CD4-positive, alpha-beta T cell (primary cell): ENCODE results near the gene C19orf67. TPM values are rescaled to one million over a fixed set of nuclear protein-coding genes. Genes with fewer than 3 reads are reported as not detected.

ENCODE experiments used
- ATAC-seq: fragments of 200-7000 bp; cut with Tn5 transposase; one replicate; pipeline ENCODE4 v1.10.0; 2022; ENCODE audit warnings: mild to moderate bottlenecking; ENCODE audit not compliant: poor library complexity
- CTCF ChIA-PET: fragments of 350-600 bp; sonication (Branson Sonifier 250); formaldehyde crosslinking; loops from one replicate; lab custom pipeline; 2021; ENCODE audit warnings: antibody characterized with exemption, inconsistent platforms; lab: Charles Lee
- POLR2A ChIA-PET: fragments of 350-600 bp; sonication (Branson Sonifier 250); formaldehyde crosslinking; loops from one replicate; lab custom pipeline; 2021; ENCODE audit warnings: antibody characterized with exemption, inconsistent platforms; lab: Charles Lee
- DNase-seq, 14 experiments: peaks; one replicate each; pipeline ENCODE4 v3.0.0-alpha.2; 2013 to 2020; ENCODE audit warnings: mixed read lengths in 2 of 14
- H3K27ac ChIP-seq, 2 donors: one replicate each; pipeline versions ENCODE4 v1.5.1 to v1.7.0; 2013; ENCODE audit warnings: low read length in 2 of 2, low read depth in 1 of 2, mild to moderate bottlenecking in 1 of 2
- H3K27me3 ChIP-seq, 2 experiments: 1 replicate in 1 of 2; 2 replicates in 1 of 2; pipeline versions ENCODE4 v1.6.1 to v1.7.0; 2013; ENCODE audit warnings: low read length in 2 of 2, control low read depth in 1 of 2, mild to moderate bottlenecking in 1 of 2, moderate library complexity in 1 of 2; ENCODE audit not compliant: insufficient read depth in 2 of 2, control insufficient read depth in 1 of 2
- H3K36me3 ChIP-seq: one replicate; pipeline ENCODE4 v1.6.1; 2013; ENCODE audit warnings: low read length, control low read depth; ENCODE audit not compliant: insufficient read depth
- H3K4me1 ChIP-seq: one replicate; pipeline ENCODE4 v1.6.1; 2013; ENCODE audit warnings: low read length, control low read depth; ENCODE audit not compliant: insufficient read depth
- H3K4me3 ChIP-seq: one replicate; pipeline ENCODE4 v1.5.1; 2013; ENCODE audit warnings: mild to moderate bottlenecking, low read length, moderate library complexity
- H3K9me3 ChIP-seq, 2 experiments: 1 replicate in 1 of 2; 2 replicates in 1 of 2; pipeline versions ENCODE4 v1.6.1 to v1.7.0; 2013; ENCODE audit warnings: low read length in 2 of 2, mild to moderate bottlenecking in 2 of 2, control low read depth in 1 of 2, moderate library complexity in 1 of 2; ENCODE audit not compliant: control insufficient read depth in 1 of 2, insufficient read depth in 1 of 2
- H3K27ac Mint-ChIP-seq: one replicate; pipeline ENCODE4 v1.8.0; 2020; ENCODE audit warnings: mixed read lengths
- H3K27me3 Mint-ChIP-seq: one replicate; pipeline ENCODE4 v1.8.0; 2021; ENCODE audit warnings: mixed read lengths
- H3K36me3 Mint-ChIP-seq: one replicate; pipeline ENCODE4 v1.8.0; 2021; ENCODE audit warnings: low read depth, mixed read lengths
- H3K4me1 Mint-ChIP-seq: one replicate; pipeline ENCODE4 v1.8.0; 2021; ENCODE audit warnings: low read depth, mixed read lengths
- H3K4me3 Mint-ChIP-seq: one replicate; pipeline ENCODE4 v1.8.0; 2020; ENCODE audit warnings: mild to moderate bottlenecking, mixed read lengths
- H3K9me3 Mint-ChIP-seq: one replicate; pipeline ENCODE4 v1.8.0; 2020; ENCODE audit warnings: mixed read lengths
- intact Hi-C, 2 experiments: fragments of 100-400 bp; cut with DNase I in 1 of 2; cut with micrococcal nuclease in 1 of 2; formaldehyde crosslinking; loops; one replicate each; pipeline versions ENCODE4 v1.15.1 to v1.9.0; 2023 to 2025; cut with DNase I, micrococcal nuclease
- total RNA-seq, 174 experiments: library from RNA in 2 of 174; stranded (reverse) in 2 of 174; gene quantifications; one replicate each; pipeline ENCODE4 v1.2.3 and lab custom pipeline; 2021 to 2026
- TF ChIP-seq, protein P1 (sequence below): fragments of 200-600 bp; IDR thresholded peaks from one replicate; pipeline ENCODE4 v1.8.0; 2022; ENCODE audit warnings: antibody characterized with exemption, mild to moderate bottlenecking

The C19orf67 gene
- total RNA-seq, 2 experiments from 2014 or later = not detected

DNA sequence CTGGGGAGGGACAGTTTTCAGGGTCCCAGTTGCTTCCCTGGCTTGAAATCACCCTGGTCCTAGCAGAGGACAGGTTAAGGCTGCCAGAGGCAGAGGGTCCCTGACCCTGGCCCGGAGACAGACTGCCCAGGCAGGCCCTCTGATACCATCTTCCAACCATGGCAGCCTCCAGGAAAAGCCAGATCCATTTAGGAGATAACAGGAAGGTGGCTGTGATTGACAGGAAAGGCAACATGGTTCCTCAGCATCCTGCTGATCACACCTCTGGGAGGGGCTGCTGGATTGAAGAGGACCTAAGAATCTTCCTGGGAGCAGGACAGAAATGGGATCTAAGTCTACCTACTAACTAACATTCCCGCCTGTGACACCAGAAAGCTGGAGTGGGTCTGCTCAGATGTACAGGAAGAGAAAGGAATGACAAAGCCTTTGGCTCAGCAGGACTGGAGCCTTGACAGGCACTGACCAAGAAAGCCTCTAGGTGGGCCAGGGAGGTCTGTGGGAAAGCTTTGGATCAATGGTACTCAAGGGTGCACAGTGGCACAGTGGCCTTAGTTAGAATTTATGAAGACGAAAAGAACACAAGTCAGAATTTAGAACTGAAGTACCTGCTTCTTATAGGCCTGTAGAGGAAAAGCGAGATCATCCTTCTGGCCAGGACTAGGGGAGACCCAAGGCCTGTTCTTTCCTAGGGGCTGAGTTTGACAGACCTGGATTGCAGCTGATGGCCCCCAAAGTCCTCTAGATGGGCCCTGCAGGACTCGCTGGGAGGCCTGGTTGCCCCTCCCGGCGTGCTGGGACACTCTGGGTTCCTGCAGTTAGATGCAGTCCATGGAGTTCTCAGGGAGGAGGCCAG is 34.3 kb upstream of the C19orf67 start:
- intact Hi-C loops = loop anchor here (5.0 kb wide), 2 partner anchors 38 to 48 kb away; partner anchors contain the start of gene MISP3 (in 1 of the 2)
- POLR2A ChIA-PET = interaction anchor here (2.7 kb wide), 1 partner anchor 17 kb away, joined by 27 read pairs; the partner anchor contains the start of gene ASF1B
- H3K9me3 ChIP-seq = no peaks in the 10 kb centered on the region
- peaks cover 13% of the 10 kb centered on the region for H3K36me3 Mint-ChIP-seq
- no peak overlapping the region for H3K4me3 ChIP-seq
- ATAC-seq (no peak), DNase-seq (no peak)
- H3K4me1 Mint-ChIP-seq = peaks cover 37% of the 10 kb centered on the region
- H3K4me1 ChIP-seq = peaks cover 38% of the 10 kb centered on the region
- no peak overlapping the region for H3K27ac ChIP-seq
- peak overlapping the region; percentile 63 for H3K4me3 Mint-ChIP-seq
- no peaks in the 10 kb centered on the region for H3K36me3 ChIP-seq
- H3K27me3 ChIP-seq = no peaks in the 10 kb centered on the region
- CTCF ChIA-PET = no interaction called here
- no peaks in the 10 kb centered on the region for H3K27me3 Mint-ChIP-seq
- no peaks in the 10 kb centered on the region for H3K9me3 Mint-ChIP-seq
- TF ChIP-seq, protein P1, sequence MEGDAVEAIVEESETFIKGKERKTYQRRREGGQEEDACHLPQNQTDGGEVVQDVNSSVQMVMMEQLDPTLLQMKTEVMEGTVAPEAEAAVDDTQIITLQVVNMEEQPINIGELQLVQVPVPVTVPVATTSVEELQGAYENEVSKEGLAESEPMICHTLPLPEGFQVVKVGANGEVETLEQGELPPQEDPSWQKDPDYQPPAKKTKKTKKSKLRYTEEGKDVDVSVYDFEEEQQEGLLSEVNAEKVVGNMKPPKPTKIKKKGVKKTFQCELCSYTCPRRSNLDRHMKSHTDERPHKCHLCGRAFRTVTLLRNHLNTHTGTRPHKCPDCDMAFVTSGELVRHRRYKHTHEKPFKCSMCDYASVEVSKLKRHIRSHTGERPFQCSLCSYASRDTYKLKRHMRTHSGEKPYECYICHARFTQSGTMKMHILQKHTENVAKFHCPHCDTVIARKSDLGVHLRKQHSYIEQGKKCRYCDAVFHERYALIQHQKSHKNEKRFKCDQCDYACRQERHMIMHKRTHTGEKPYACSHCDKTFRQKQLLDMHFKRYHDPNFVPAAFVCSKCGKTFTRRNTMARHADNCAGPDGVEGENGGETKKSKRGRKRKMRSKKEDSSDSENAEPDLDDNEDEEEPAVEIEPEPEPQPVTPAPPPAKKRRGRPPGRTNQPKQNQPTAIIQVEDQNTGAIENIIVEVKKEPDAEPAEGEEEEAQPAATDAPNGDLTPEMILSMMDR = no peak
- peak overlapping the region; percentile 69 for H3K27ac Mint-ChIP-seq

DNA sequence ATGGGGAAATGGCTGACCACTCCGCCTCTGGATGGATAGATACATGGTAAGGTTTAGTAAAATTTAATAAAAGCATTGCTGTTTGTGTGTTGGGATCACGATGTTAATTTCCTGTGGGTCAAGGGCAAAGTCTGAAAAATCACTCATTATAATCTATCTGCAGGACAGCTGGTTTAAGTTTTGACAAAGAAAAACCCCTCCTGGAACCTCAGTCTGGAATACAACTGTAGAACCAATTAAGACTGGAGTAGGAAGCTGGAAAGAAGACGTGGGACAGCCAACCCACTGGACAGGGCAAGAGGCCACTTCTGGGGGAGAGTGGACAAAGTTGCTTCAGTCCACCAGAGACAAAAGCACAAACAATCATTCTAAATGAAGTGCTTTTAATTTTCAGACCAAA is 33.6 kb upstream of the C19orf67 start:
- ChIA-PET CTCF (no interaction called here), POLR2A (interaction anchor here (2.3 to 2.7 kb wide), 2 partner anchors 17 to 38 kb away, joined by 14 to 27 read pairs; partner anchors contain the start of gene ASF1B)
- no peak overlapping the region for H3K4me3 ChIP-seq
- peaks cover 41% of the 10 kb centered on the region for H3K4me1 Mint-ChIP-seq
- peak overlapping the region; percentile 93 for H3K27ac Mint-ChIP-seq
- no peaks in the 10 kb centered on the region for H3K9me3 Mint-ChIP-seq
- peak overlapping the region; percentile 97 for H3K4me3 Mint-ChIP-seq
- no peaks in the 10 kb centered on the region for H3K9me3 ChIP-seq
- intact Hi-C loops = loop anchor here (5.0 kb wide), 2 partner anchors 37 to 47 kb away; partner anchors contain the start of gene MISP3 (in 1 of the 2)
- peaks cover 45% of the 10 kb centered on the region for H3K4me1 ChIP-seq
- H3K27me3 Mint-ChIP-seq = no peaks in the 10 kb centered on the region
- H3K27me3 ChIP-seq = no peaks in the 10 kb centered on the region
- no peaks in the 10 kb centered on the region for H3K36me3 ChIP-seq
- DNase-seq (no peak), ATAC-seq (no peak)
- peaks cover 13% of the 10 kb centered on the region for H3K36me3 Mint-ChIP-seq
- H3K27ac ChIP-seq = peak overlapping the region in 1 of 2 donors; percentile 83
- TF ChIP-seq, protein P1 = no peak

DNA sequence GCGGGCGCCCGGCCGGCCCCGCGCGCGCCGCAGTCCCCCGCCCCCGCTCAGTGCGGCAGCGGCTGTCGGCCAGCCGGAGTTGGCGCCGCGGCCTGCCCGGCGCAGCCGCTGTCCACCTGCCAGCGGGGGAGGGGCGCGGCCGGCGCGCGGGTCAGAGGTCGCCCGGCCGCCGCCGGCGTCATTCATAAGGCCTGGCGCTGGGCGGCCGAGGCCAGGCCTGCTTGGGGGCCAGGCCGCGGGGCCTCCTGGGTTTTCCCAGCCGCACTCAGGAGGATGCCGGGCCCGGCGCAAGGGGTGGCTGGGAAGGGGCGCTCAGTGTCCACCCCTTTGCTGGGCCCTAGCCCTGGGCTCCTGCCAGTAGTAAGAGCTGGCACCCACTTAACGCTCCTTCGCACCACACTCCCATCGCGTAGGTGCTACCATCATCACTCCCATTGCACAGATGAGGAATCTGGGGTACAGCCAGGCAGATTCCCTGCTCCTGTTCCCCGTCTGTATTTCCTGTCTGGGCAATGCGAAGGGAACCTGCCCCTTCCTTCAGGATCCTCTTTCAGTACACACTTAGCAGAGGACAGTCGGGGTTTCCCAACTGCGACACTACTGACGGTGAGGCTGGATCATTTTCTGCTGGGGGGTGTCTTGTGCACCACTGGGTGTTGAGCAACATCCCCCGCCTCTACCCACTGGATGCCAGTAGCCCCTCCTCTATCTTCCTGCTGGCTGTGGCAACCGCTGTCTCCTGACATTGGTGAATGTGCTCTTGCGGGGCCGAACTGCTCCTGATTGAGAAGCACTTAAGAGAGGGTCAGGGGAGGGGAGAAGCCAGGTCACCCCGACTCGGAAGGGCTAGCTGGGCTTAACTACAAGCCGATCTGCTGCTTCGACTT is 32.8 kb upstream of the C19orf67 start:
- H3K4me1 Mint-ChIP-seq = peaks cover 48% of the 10 kb centered on the region
- H3K4me1 ChIP-seq = peaks cover 52% of the 10 kb centered on the region
- peak overlapping the region; percentile 97 for H3K4me3 Mint-ChIP-seq
- peak overlapping the region; percentile 58 for H3K4me3 ChIP-seq
- TF ChIP-seq, protein P1 = no peak
- intact Hi-C loops = loop anchor here (1.0 to 5.0 kb wide), 4 partner anchors 18 to 238 kb away; partner anchors contain the start of genes ASF1B (in 2 of the 2) and MISP3 (in 1 of the 2)
- peak overlapping the region; percentile 65 to 83 for H3K27ac ChIP-seq
- H3K27me3 Mint-ChIP-seq = no peaks in the 10 kb centered on the region
- ChIA-PET CTCF (interaction anchor here (1.3 kb wide), 1 partner anchor 19 kb away, joined by 14 read pairs; the partner anchor contains the start of gene ASF1B), POLR2A (interaction anchor here (1.0 to 2.7 kb wide), 11 partner anchors 13 to 371 kb away, joined by 3 to 27 read pairs (median 4); partner anchors contain the start of genes ASF1B, C19orf53, IL27RA and ZSWIM4)
- H3K36me3 ChIP-seq = no peaks in the 10 kb centered on the region
- H3K9me3 Mint-ChIP-seq = no peaks in the 10 kb centered on the region
- DNase-seq = peak in 12 of 14 experiments; percentile 15 to 87 (median 40)
- no peaks in the 10 kb centered on the region for H3K9me3 ChIP-seq
- H3K27ac Mint-ChIP-seq = peak overlapping the region; percentile 93
- H3K27me3 ChIP-seq = no peaks in the 10 kb centered on the region
- peaks cover 13% of the 10 kb centered on the region for H3K36me3 Mint-ChIP-seq
- ATAC-seq = peak; percentile 27
